GM21786 (cell line): Measurements from ENCODE around the gene EFCAB11.
A peak's percentile ranks its signal among the peaks of the same experiment; 100 is the strongest.

ENCODE experiments used
- ATAC-seq: cut with Tn5 transposase; IDR thresholded peaks from one replicate; pipeline ENCODE4 v1.9.1; 2021; ENCODE audit not compliant: unreplicated experiment

EFCAB11 gene

DNA sequence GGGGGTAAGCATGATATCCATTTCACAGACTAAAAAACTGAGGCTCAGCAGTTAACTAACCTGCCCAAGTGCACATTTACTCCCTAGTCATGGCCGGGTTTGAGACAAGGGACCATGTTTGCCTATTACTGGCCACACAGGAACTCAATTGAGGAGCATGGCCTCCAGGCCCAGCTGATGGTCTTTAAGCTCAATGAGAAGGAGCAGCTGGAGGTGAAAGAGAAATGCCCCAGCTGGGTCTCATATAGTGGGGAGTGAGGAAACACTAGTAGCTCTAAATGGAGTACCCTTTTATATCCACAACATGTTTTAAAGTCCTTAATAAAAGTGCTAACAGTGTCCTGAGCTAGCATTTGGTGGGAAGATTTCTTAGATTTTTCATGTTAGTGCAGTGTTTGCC lies 2.8 kb upstream of the EFCAB11 start:
- ATAC-seq: no peak

- ATAC-seq: no peak
Measured at GRCh38 chr14:89956661-89957009, 2.1 kb upstream of the EFCAB11 start.

DNA sequence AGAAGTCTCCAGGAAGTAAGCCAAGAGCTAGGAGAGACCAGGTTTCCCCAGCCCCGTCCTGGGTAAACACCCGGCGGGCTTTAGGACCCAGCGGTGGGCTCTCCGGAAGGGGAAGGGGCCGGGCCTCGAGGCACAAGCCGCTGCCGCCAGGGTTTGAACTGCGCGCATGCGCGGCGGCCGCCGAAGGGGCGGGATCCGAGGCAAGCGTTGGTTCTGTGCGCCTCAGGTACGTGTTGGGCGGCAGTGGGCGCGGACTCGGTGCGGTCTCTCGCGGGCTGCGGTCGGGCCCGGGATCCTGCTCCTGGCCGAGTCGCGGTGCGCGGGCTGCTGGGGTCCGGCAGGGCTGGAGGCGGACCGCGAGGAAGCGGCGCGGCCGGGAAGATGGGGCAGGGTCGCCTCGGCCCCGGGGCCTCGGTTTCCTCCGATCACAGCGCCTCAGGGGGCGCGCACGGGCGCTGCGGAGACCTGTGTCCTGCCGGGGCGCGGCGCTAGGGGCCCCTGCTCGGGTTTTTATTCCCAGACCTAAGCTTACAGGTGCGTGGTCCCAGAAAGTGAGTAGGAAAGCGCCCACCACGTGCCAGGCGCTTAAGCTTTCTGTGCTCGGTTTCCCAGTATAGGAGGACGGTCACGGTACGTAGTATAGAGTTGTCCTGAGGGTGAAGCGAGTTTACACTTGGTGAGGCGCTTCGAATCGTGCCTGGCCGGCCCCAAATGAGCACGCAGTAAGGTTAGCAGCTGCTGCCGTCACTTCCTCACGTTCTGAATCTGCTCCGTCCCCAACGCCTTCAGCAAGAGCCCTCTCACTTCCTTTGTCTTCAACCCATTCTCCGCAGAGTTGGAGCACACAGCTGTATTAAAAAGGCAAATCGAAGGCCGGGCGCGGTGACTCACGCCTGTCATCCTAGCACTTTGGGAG lies 1.5 kb upstream of the EFCAB11 start, which contains the start of gene TDP1:
Gene TDP1 (plus strand): TSS at position 183 of the 916 bp plus-strand sequence. CDS start 7,188 bp downstream, outside the sequence.
- peak; percentile 56 for ATAC-seq

DNA sequence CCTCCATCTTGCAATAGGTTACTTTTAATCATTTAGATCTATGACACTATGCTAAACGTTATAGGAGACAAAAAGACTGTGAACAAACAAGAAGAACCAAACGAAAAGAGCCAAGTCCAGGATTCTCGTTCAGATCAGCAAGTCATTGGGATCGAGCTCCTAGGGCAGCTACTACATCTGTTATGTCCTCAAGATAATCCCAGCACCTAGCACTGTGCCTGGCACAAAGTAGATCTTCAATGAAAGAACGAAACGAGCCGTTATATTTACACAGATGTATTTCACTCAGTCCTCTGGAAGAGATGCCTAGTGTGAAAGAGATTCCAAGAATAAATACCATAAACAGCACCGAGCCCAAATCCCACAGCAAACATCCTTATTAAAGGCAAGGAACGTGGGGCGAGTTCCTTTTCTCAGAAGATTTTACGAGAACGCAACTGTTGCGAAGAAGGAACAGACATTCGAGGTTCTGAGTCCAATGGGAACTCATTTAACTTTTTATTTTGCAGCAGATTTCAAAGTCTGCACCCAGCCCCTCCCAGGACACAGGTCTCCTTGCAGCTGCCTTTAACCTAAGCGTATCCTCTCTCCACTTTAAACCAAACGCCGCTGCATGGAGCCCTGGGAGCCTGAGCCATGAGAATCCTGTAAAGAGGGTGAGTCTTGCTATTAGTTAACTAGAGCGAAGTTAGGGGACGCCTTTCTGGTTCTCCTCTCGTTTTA lies 653 bp upstream of the EFCAB11 start:
- ATAC-seq: peak; percentile 18

DNA sequence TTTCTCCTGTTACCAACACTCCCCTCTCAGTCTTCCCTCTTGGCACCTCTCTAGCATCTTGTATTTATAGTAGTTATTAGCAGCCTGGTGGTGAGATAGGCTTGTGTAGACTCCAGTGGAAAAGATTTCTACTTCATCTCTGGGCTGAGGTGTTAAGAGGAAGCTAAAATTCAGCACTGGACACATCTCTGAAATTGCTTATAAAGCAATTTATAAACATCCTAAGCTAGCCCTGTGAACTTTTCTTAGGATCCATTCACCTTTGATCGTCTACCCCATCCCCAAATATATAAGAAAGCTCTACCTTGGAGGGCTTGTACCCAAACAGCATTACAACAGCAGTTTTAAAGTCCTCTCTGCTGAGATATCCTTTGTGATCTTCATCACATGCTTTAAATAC lies 928 bp downstream of the EFCAB11 start:
- no peak for ATAC-seq

DNA sequence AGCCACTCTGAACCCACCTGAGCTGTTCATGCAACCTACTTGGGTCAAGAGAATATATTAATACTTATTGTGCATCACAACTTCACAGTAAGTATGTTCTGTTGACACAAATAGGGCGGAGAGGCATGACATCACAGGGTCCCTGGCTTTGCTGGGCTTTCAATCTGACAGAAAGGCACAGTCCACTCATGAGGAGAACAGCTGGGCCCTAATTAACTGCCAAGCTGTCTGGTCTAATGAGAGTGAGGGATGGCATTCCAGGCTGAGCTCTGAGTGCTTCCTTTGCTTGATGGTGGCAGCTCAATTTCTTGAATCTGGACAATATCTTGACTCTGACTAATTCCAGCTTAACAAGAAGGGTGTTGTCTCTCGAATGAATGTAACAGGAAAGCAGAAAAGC lies 2.0 kb downstream of the EFCAB11 start:
- no peak for ATAC-seq

DNA sequence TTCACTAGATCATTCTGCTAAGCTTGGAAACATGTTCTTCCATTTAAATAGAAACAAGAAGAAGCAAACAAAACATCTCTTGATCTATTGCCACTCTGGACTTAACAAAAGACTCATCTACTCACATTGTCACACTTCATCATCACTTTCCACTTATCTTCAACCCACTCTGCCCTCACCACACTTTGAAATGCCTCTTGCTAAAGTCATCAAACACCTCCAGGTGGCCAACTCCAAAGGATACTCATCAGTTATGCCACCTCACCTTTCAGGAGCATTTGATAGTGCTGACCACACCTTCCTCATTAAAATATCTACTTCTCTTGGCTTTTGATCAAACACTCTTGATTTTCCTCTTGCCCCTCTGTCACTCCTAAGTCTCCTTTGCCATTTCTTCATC lies 7.2 kb downstream of the EFCAB11 start:
- no peak for ATAC-seq

DNA sequence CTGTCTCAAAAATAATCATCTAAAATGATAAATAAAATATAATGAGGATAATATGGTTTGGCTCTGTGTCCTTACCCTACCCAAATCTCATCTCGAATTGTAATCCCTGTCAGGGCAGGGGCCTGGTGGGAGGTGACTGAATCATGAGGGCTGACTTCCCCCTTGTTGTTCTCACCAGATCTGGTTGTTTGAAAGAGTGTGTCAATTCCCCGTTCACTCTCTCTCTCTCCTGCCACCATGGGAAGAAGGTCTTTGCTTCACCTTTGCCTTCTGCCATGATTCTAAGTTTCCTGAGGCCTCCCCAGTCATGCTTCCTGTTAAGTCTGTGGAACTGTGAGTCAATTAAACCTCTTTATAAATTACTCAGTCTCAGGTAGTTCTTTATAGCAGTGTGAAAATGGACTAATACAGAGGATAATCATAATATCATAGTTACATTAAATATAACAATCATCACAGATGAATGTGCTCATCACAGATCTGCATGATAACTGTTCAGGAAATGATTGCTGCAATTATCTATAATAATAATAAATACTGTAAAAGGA lies 12.6 kb downstream of the EFCAB11 start:
- ATAC-seq: no peak

- ATAC-seq: no peak
Measured at GRCh38 chr14:89936654-89937185, 17.8 kb downstream of the EFCAB11 start.

GRCh38 chr14:89933002-89933401 lies 21.5 kb downstream of the EFCAB11 start:
- no peak for ATAC-seq

- ATAC-seq: no peak
Measured at GRCh38 chr14:89927186-89927865, 27.2 kb downstream of the EFCAB11 start.

DNA sequence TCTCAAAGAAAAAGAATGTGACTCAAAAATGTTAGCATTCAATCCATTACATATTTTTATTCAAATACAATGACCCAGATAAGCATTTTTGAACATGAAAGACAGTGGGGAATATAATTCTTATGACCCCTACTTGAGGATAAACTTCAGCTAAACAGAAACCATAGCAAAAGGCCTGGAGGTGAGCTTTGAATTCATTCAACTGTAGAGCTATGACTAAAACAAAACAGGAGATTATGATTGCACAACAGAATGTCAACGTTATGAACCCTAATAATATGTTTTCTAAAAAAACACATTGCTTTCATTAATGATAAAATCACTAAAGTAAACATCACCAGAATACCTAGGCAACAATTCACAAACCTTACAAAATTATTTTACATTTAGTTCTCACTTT lies 27.8 kb downstream of the EFCAB11 start:
- no peak for ATAC-seq

DNA sequence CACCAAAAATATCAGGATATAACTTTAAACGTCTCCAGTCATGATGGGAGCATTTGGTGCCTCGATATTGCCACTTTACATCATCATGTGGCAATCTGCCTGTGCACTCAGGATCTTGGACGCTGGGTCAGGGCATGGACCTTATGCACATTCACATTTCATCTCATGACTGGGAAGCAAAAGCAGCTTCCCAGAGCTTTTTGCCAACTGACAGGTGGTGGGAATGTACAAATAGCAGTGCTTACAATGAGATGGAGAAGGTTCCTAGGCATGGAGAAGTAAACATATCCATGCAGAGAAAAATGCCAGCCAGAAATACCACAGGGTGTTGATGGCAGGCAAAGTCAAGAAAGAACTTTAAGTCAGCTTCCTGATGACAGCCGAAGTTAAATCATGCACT lies 30.3 kb downstream of the EFCAB11 start:
- ATAC-seq: no peak

GRCh38 chr14:89922031-89922907 lies 32.3 kb downstream of the EFCAB11 start:
- no peak for ATAC-seq

DNA sequence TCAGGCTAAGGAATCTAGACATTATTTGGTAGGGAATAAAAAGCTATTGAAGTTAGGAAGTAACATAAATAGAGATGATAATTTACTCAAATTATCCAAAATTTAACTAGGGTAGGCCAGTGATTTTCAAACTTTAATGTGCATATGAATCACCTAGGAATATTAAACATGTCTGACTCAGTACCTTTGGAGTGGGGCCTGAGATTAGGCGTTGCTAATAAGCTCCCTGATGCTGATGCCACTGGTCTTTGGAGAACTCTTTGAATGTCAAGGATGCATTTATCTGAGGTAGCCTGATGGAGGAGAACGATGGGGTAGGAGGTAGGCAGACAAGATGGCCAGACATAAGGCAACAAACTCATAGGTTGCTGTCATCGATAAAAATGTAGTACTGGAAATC lies 33.2 kb downstream of the EFCAB11 start:
- ATAC-seq: no peak

DNA sequence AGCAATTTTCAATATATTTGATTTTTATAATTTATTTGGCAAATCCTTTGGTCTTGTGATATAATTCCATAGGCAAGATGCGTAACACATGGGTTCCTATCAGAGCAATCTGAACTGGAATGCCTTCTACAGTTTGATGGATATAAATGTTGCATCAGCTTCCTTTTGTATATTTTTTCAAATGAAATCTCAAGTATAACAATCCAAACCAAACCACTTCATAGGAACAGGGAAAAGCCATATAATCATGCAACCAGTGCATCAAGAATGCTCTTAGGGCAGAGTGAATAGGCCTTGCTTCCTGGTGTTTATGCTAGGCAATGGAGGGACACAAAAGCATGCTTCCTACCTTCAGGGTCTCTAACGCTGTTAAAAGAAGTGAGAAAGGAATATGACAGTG lies 34.5 kb downstream of the EFCAB11 start:
- no peak for ATAC-seq

GRCh38 chr14:89918721-89919120 lies 35.8 kb downstream of the EFCAB11 start:
- no peak for ATAC-seq

DNA sequence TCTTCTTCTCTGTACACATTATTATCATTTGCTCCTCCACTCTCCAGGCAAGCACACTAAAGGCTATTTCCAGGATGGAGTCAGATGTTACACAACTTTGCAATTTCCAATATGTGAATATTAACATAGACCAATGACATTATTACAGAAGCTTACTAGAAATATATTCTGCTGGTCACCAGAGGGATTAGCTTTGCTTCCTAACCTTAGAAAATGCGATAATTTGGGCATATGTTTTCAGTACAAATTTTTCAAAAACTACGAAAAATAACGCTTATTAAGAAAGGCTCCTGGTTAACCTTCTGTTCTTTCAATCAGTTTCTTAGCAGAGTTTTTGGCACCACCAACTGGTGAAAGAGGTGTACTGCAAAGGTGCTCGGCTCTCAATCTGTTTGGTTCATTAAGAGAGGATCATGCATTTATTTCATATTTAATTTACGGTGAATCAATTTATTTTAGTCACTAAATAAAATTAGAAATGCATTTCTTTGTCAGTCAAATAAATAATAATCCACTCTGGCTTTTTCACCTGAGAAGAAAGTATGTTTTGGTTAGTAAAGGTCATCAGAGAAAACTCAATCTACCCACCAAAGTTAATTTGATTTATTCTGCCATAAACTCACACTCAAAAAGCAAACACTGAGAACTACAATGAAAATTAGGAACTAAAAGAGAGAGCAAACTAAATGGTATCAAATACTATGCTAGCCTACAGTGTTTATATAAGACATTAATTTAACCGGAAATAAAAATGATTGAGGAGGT lies 39.2 kb downstream of the EFCAB11 start:
- no peak for ATAC-seq

- no peak for ATAC-seq
Measured at GRCh38 chr14:89912667-89913211, 41.8 kb downstream of the EFCAB11 start.
